ENCODE measurements around the gene CMTM2.

GRCh38 chr16:66548868-66549267, 30.4 kb upstream of the CMTM2 start:
- TF ChIP-seq CTCF (IDR thresholded peaks at IDR 0.05 in 8 of 11, conservative IDR thresholded peaks at IDR 0.05 in 3 of 11) (no peak), POLR2A (IDR thresholded peaks at IDR 0.05) (no peak), POLR2AphosphoS5 (IDR thresholded peaks at IDR 0.05) (no peak)
